ENCODE data around the gene CDK5R1.
A peak's percentile ranks its signal among the peaks of the same experiment; 100 is the strongest.

CDK5R1 gene

DNA sequence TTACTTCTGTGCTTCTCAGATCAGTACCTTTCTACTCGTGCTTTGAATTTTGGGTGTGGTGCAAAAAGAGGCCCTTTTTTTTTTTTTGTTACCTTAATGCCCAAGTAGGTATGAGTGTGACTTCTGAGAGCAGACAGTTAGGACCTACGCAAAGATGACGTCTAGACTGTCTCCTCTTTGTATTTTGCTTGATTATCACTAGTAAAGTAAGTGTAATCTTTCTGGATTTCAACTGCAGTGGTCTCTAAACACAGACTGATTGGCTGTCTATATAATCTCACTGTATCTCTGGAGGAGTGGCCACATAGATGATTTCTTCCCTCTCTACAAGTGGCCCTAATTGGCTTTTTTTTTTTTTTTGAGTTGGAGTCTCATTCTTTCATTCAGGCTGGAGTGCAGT, 11.5 kb upstream of the CDK5R1 start:
- DNase-seq, result no peak

DNA sequence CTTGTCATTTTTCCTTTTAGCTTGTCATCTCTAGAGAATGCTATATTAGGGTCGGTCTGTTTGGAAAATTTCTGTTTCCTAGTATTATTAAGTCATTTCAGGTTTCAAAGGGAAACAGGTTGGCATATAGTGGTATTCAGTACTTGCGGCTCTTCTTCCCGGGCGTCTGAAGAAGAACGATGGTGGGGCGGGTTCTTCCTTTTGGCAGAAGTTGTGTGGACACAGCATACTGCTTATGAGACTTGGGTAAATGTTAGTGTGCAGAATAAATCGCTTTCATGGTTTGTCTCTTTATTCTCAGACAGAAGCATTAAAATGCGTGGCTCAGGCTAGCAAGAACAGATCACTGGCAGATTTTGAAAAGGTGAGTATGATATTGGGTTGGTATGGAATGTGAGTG, 9.6 kb upstream of the CDK5R1 start:
- DNase-seq, result no peak

DNA sequence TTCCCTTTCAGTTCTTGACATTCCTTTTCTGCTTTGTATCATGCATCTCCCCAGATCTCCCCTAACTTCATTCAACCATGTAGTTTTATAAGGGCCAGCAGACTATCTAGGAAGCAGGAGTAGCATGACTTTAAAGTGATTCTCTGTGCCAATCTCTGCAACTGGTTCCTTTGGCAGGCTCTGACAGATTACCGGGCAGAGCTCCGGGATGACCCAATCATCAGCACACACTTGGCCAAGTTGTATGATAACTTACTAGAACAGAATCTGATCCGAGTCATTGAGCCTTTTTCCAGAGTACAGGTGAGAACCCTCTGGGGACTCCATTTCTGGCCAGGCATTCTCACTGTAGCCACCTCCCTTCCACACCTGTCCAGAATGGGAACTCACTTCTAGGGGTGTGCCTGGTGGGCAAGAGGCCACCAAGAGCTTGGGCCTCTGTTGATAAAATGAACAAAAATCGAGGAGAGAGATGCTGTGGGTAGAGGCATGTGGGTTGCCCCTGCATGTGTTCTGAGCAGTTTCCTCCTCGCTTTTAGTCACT, 7.6 kb upstream of the CDK5R1 start:
- DNase-seq, result no peak

DNA sequence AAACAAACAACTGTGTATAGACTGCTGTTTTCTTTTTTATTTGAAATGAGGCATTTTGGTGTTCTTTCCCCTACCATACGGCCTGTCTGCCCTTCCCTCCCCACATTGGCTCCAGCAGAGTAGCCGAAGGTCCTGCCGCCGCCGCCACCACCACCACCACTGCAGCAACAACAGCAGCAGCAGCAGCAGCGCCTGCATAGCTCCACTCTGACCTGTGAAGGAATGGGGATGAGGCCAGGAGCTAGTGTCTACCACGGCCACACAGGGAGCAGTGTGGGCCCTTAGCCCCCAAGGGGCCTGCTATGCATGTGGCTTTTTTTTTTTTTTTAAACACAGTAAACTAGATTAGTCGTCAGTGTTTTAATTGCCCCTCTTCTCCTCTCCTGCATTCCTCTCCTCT, 5.6 kb upstream of the CDK5R1 start:
- no peak for DNase-seq

GRCh38 chr17:32482568-32483320, 4.0 kb upstream of the CDK5R1 start:
- no peak for DNase-seq

GRCh38 chr17:32483451-32484019, 3.3 kb upstream of the CDK5R1 start:
- DNase-seq, result peak; percentile 90

DNA sequence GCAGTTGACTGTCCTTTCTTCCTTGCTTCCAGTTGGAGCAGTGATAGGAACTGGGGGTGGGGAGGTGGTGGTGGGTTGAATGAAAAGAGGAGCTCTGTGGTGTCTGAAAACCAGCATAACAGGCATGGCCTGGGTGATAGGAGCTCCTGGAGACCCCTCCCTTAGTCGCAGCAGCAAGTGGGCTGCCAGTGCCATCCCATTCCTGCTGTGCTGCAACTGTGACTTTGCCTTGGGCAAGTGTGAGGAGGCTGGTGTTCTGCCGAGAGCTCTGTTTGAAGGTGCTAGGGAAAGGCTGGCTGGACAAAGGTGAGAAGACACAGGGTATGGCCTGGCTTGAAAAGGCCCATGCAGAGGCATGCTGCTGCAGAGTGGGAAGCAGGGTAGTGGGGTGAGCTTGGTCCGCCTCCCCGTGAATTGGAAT, 2.7 kb upstream of the CDK5R1 start:
- DNase-seq, result no peak

GRCh38 chr17:32484628-32485027, 2.2 kb upstream of the CDK5R1 start:
- no peak for DNase-seq

DNA sequence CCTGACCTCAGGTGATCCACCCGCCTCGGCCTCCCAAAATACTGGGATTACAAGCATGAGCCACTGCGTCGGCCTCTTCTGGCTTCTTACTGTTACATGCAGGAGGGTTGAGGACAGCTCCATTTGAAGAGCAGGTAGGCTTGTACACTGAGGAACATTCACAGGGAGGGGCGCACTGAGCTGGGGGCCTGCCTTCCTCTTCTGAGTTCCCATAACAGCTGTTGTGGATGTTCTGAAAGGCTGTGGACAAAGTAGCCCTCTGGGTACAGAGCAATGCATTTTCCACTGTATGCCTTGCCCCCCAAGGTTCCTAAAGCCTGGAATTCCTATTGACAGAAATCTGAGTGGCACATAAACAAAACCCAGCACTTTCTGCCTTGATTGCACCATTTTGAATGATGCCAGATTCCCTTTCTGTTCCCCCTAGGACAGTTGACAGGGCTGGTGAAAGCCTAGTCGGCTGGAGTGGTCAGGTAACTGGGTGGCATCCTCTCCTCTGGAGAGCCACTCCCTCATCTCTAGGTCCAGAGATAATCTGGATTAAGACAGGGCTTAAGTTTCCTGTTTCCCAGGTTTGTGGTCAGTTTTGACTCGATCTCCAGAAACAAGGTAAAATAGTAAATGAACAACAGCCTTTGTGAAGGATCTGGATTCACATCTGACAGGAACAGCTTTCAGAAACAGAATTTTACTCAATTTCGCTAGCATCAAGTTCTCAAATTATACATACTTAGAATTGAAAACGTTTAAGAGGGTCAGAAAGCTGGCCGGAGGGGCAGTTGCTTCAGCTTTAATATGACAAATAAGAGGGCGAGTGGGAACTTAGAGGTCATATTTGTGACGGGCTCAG, 1.3 kb upstream of the CDK5R1 start:
- peak; percentile 62 for DNase-seq

DNA sequence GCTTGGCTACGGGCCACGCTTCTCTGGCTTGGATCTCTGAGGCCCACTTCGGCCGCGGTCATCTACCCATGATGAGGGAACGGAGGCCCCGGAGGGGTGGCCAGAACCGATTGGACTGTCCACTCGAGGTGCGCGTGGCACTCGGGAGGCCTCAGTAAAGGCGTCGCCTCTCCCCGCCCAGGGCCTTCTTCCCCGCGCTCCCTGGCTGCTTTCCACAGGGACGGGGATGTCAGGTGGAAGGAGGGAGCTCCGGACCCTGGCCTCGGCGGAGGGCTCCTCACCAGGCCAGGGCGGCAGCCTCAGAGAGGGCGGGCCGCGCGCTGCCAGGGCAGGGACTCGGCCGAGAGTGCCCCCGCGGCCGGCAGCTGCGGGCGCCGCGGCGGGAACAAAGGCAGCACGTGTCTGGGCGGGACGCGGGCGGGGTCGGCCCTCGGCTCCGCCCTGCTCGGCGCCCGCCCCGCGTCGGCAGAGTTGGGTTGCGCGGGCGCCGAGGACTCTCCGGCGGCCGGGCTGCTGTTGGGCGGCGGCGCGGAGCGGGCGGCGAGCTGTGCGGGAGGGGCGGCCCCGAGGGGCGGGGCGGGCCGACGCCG, 587 bp upstream of the CDK5R1 start:
- peak; percentile 89 for DNase-seq

DNA sequence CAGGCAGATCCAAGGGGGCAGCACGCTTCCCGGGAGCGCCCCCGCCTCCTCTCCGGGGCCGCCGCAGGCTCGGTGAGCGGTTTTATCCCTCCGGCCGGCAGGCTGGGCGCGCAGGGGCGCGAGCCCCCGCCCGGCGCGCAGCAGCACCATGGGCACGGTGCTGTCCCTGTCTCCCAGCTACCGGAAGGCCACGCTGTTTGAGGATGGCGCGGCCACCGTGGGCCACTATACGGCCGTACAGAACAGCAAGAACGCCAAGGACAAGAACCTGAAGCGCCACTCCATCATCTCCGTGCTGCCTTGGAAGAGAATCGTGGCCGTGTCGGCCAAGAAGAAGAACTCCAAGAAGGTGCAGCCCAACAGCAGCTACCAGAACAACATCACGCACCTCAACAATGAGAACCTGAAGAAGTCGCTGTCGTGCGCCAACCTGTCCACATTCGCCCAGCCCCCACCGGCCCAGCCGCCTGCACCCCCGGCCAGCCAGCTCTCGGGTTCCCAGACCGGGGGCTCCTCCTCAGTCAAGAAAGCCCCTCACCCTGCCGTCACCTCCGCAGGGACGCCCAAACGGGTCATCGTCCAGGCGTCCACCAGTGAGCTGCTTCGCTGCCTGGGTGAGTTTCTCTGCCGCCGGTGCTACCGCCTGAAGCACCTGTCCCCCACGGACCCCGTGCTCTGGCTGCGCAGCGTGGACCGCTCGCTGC, 832 bp downstream of the CDK5R1 start:
- DNase-seq, result peak; percentile 66

DNA sequence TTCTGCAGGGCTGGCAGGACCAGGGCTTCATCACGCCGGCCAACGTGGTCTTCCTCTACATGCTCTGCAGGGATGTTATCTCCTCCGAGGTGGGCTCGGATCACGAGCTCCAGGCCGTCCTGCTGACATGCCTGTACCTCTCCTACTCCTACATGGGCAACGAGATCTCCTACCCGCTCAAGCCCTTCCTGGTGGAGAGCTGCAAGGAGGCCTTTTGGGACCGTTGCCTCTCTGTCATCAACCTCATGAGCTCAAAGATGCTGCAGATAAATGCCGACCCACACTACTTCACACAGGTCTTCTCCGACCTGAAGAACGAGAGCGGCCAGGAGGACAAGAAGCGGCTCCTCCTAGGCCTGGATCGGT, 1.4 kb downstream of the CDK5R1 start:
- DNase-seq, result peak; percentile 34

- DNase-seq, result no peak
Measured at GRCh38 chr17:32488604-32489180, 1.9 kb downstream of the CDK5R1 start.

GRCh38 chr17:32489320-32490100, 2.7 kb downstream of the CDK5R1 start:
- no peak for DNase-seq

DNA sequence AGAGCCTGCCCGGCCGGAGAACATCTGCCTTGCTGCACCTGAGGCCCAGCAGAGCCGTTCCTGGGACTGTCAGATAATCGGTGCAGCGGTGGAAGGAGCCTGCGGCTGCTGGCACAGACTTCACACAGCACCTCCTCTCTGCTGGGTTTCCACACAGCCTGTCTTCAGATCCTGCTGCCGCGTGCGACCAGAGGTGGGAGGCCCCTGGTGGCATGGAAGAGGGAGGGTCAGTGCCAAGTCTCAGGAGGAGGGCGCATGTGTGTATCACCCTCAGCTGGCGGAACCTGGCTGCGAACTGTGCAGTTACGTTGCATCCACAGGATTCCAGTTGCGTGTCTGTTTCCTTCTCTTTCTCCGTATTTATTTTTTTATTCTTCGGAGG, 3.3 kb downstream of the CDK5R1 start:
- peak; percentile 68 for DNase-seq

GRCh38 chr17:32491371-32492263, 4.8 kb downstream of the CDK5R1 start:
- DNase-seq, result peak; percentile 98

DNA sequence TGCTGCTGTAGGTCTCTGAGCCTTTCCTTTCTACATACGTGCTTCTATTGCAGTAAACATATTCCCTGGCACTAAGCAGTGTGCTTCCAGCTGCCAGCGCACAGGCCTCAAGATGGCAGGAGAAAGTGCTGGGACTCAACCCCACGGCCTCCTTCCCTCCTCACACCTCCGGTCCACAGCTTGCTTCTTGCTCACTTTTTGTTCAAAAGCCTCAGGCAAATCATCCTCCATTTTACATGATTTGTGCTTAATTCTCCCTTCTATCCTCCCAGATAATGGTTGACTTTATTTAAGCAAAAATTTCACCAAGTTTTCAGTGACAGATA, 5.4 kb downstream of the CDK5R1 start:
- no peak for DNase-seq

GRCh38 chr17:32492648-32493289, 6.0 kb downstream of the CDK5R1 start:
- no peak for DNase-seq

DNA sequence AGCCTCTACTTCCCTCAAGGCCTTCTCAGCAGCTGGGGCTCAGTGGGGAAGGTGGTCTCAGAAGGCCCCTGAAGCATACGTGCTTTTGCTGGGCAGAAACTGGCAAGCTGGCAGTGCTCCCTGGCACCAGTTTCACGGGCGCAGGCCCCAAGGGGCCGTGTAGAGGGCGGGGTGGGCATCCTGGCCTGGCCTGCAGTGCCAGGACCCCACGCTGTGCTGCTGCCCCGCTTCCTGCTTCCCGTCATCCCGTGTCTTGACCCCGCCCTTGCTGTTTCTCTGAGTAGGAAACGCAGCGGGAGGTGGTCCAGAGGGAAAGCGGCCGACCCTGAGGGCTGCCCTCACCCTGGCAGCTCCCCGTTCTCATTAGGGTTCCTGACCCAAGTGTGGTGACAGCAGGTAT, 6.8 kb downstream of the CDK5R1 start:
- no peak for DNase-seq

- DNase-seq, result no peak
Measured at GRCh38 chr17:32493976-32494513, 7.3 kb downstream of the CDK5R1 start.
